ENCODE results near the gene CAMK2D.

The CAMK2D gene

DNA sequence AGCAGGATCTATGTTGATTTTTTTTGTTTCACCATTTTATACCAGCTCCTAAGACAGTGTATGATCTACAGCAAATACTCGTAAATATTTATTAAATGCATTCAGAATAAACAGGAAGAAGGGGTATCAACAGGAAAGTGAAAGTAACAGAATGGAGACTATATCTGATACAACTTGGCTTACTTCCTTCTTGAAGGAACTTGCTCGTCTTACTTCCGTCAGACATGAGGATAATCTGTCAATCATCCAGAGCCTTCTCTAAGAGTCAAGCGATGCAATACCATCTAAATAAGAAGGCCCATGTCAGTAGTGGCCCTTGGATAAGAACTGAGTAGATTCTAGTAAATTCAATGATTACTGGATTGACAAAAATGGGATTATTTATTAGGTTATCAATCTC lies 84.2 kb downstream of the CAMK2D start:
- DNase-seq: no peak

GRCh38 chr4:113675731-113676697 lies 85.5 kb downstream of the CAMK2D start:
- DNase-seq: no peak

GRCh38 chr4:113674733-113675132 lies 86.8 kb downstream of the CAMK2D start:
- no peak for DNase-seq

- DNase-seq: no peak
Observed at GRCh38 chr4:113674251-113674650, 87.3 kb downstream of the CAMK2D start.

- no peak for DNase-seq
Observed at GRCh38 chr4:113673450-113673849, 88.1 kb downstream of the CAMK2D start.

DNA sequence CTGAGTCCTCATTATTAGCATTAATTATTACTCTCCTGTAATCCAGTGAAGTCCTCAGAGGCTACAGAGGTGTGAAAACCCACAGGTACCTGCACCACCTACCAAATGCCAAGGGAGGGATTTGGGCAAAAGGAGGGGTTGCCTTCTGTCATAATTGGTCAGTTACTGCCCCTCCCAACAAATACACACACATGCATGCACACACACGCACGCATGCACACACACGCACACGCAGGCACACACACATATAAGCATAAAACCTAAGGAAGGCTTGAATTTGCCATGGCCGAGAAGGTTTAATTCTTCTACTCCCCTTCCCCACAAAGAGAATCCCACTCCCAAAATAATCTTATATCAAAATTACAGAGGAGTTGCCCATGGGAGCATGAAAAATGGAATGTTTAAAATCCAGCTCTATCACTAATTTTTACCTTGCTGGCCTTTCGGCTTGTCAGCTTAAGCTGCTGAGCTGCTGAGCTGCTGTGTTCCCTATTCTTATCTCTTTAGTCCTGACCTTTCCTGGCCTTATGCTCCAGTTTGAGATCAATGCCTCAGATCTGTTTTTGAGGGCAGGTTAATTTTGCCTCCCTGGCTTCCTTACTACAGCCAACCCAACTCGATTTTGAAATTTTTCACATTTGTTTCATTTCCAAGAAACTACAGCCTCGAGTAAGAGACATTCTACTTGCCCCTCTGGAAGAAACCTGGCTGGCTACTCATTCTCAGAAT lies 95.0 kb downstream of the CAMK2D start:
- no peak for DNase-seq

DNA sequence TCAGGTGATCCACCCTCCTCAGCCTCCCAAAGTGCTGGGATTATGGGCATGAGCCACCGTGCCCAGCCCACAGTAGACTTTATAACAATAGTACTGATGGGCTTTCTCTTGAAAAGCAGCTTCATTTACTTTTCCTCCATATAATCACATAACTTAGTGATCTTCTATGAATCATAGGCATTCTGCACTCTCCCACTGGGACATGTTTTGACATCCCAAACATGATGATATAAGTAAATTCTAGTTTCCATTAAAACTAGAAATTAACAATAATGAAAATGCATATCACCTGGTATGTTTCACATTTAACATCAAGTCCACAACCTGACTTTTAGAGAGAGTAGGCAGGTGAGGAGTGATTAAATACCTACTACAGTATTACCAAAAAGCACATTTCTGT lies 96.5 kb downstream of the CAMK2D start:
- DNase-seq: no peak

- peak; percentile 28 for DNase-seq
Observed at GRCh38 chr4:113662581-113662980, 99.0 kb downstream of the CAMK2D start.

DNA sequence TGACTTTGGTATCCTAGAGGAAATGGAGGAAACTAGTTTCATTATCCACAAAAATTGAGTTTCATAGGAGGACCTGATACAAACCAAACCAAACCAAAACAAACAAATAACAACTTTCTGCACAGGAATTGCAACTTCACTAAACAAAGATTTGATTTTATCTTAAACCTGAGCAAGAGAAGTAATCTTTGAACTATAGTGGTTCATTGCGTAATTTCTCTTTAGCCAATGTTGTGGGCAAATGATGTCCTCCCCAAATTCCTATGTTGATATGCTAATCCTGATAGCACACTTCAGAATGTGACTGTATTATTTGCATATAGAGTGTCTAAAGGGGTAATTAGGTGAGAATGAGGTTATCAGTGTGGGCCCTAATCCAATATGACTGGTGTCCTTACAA lies 102.4 kb downstream of the CAMK2D start:
- DNase-seq: no peak

- peak; percentile 48 for DNase-seq
Observed at GRCh38 chr4:113657586-113658233, 103.8 kb downstream of the CAMK2D start.

GRCh38 chr4:113653871-113654270 lies 107.7 kb downstream of the CAMK2D start:
- no peak for DNase-seq

DNA sequence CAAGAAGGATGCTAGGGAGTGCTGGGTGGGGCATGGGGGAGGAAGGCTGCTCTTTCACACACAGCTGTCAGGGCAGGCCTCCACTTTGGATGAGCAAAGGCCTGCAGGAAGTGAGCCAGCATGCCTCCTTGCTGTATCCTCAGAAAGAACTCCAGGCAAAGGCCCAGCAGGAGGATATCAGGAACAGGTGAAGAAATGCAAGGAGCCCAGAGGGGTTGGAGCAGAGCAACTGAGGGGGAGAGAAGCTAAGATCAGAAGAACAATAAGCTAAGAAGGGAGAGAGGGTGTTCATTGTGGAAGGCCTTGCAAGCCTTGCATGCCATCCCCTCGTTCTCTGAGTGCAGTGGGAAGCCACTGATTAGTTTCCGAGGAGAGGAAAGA lies 115.1 kb downstream of the CAMK2D start:
- DNase-seq: no peak

GRCh38 chr4:113645771-113646441 lies 115.6 kb downstream of the CAMK2D start:
- DNase-seq: peak; percentile 63

DNA sequence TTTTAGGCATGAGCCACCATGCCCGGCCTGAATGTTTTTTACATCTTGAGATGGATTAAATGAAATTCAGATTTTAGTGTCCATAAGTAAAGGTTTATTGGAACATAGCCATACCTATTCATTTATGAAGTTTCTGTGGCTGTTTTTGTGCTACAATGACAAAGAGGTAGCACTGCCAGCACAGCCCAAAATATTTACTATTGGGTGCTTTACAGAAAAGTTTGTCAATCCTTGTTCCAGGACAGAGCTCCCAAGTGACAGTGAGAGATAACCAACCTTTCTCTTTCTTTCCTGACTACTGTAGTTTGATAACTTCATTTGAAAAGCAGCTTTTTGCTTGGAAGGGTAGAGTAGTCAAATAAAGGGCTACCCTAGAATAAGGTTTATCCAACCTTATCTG lies 116.2 kb downstream of the CAMK2D start:
- no peak for DNase-seq

- no peak for DNase-seq
Observed at GRCh38 chr4:113644398-113644797, 117.1 kb downstream of the CAMK2D start.

GRCh38 chr4:113643505-113643904 lies 118.0 kb downstream of the CAMK2D start:
- no peak for DNase-seq

DNA sequence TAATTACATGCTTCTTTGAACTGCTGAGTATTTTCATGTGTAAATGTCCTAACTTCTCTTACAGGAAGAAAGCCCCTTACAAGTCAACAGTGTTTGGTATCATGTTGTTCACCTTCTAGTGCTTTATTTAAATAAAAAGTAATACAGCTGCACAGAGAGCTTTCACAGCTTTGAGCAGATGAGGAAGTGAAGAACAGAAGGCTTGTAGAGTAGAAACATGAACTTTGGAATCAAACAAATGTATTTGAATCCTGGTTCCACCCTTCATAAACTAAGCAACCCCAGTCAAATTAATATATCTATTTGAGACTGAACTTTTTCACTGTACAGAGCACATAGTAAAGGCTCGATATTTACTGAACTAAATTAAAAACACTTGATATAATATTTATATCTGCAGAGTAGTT lies 120.5 kb downstream of the CAMK2D start:
- no peak for DNase-seq

- no peak for DNase-seq
Observed at GRCh38 chr4:113639326-113639725, 122.2 kb downstream of the CAMK2D start.

DNA sequence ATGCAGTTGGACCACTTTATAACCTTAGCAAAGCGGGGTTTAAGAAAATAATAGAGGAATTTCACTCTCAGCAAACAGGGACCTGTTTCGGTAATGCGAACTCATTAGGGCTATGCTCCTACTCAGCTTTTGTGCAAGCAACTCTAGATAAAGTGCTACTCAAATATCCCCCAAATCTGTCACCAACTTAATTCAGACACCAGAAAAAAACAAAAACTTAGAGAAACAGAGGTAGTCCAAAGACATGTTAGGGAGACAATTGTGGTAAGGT lies 123.0 kb downstream of the CAMK2D start:
- DNase-seq: no peak

DNA sequence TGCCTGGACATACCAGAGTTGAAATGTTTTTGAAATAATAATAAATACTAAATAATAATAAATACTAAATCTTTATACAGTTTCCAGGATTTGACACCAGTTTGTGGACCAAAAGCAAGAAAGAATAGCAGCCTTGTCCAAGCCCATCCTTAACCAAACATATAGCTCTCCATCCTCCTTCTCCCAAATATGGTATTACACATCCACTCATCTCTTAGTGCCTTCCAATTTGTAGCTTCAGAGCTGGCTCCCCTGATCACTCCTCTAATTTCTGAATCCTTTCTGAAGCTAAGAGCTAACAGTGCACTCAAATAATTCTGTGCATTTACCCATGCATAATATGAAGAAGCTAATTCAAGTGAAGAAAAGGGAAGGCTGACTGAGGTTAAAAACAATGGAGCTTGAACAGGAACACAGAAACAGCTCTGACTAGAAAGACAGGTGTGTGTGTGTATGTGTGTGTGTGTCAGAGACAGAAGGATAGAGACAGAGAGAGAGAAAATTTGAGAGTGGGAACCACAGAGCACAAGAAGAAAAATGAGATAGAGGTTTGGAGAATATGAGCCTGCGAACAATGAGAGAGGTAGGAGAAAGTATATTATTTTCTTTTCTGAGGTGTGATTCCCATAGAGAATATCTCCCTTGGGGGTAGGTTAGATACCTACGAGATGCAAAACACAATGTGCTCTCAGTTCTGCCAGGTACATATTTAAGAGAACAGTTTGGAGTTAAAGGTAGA lies 123.5 kb downstream of the CAMK2D start:
- DNase-seq: no peak

DNA sequence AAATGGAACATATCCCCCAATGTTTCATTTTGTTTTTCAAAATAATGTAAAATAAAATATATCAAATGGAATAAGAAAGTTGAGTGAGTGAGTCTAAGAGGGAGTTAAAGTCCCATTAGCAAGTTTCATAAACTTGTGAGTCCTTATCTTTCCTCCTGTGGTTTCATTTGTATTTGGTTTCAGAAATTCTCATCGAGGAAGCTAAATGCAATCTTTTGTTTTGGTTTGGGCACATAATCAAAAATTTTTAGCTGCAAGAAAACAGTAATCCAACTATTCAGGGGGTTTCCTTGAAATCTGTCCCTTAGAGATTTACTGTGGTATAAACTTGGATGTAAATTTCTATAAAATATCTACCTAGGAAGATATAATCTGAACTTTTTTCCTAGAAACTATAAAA lies 124.2 kb downstream of the CAMK2D start:
- DNase-seq: peak; percentile 45

GRCh38 chr4:113636877-113637276 lies 124.7 kb downstream of the CAMK2D start:
- DNase-seq: peak; percentile 70

DNA sequence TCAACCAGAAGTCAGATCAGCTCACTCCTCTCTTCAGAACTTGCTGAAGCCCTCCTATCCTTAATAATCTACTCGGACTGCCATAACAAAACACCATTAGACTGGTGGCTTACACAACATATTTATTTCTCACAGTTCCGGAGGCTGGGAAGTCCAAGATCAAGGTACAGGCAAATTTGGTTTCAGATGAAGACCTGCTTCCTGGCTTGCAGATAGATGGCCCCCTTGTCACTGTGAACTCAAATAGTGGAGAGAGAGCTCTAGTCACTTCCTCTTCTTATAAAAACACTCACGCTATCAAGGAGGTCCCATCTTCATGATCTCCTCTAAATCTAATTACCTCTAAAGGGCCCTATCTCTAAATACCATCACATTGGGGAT lies 125.1 kb downstream of the CAMK2D start:
- DNase-seq: no peak

Measured in fibroblast of skin of right quadriceps (primary cell).